ENCODE data around the gene GPHA2. TPM values are rescaled to one million over a fixed set of nuclear protein-coding genes. Genes with fewer than 3 reads are reported as not detected.

GPHA2 gene
- total and polyA plus RNA-seq, 8 donors: 0.30 to 0.50 TPM; not detected in 6

GRCh38 chr11:64933213-64933934 lies 2.3 kb downstream of the GPHA2 start:
- no peak overlapping the region for H3K4me3 ChIP-seq
- TF ChIP-seq POLR2AphosphoS5 (IDR thresholded peaks at IDR 0.05) (no peak), EP300 (IDR thresholded peaks at IDR 0.05) (no peak), CTCF (IDR thresholded peaks at IDR 0.05) (no peak), POLR2A (IDR thresholded peaks at IDR 0.05) (no peak)
- peaks cover 49 to 69% (median 67%) of the 10 kb centered on the region in 4 donors for H3K36me3 ChIP-seq
- peaks cover 0 to 10% (median 5%) of the 10 kb centered on the region in 4 donors for H3K4me1 ChIP-seq
- 89 to 94% (median 91%) methylated on average over 6 to 12 of the region's 12 CpGs for WGBS, 5 donors
- no peaks in the 10 kb centered on the region for H3K9me3 ChIP-seq
- no peak for DNase-seq
- intact Hi-C loops (cut with DNase I; ENCODE audit: low total_unique reads): no loop called here
- H3K27ac ChIP-seq: no peak overlapping the region
- no peaks in the 10 kb centered on the region for H3K27me3 ChIP-seq

- WGBS, 5 donors: 84 to 90% (median 87%) methylated on average over 5 of the region's 5 CpGs
- Histone ChIP-seq H3K27ac (no peak overlapping the region), H3K9me3 (no peaks in the 10 kb centered on the region), H3K27me3 (no peaks in the 10 kb centered on the region), H3K36me3 (peaks cover 52 to 79% (median 77%) of the 10 kb centered on the region in 4 donors), H3K4me1 (peaks cover 0 to 10% (median 5%) of the 10 kb centered on the region in 4 donors), H3K4me3 (no peak overlapping the region)
- intact Hi-C loops (cut with DNase I; ENCODE audit: low total_unique reads): no loop called here
- no peak for TF ChIP-seq EP300 (IDR thresholded peaks at IDR 0.05)
- no peak for TF ChIP-seq POLR2A (IDR thresholded peaks at IDR 0.05)
- no peak for TF ChIP-seq POLR2AphosphoS5 (IDR thresholded peaks at IDR 0.05)
- no peak for TF ChIP-seq CTCF (IDR thresholded peaks at IDR 0.05)
- no peak for DNase-seq
Measured at GRCh38 chr11:64932324-64932723, 3.4 kb downstream of the GPHA2 start.

DNA sequence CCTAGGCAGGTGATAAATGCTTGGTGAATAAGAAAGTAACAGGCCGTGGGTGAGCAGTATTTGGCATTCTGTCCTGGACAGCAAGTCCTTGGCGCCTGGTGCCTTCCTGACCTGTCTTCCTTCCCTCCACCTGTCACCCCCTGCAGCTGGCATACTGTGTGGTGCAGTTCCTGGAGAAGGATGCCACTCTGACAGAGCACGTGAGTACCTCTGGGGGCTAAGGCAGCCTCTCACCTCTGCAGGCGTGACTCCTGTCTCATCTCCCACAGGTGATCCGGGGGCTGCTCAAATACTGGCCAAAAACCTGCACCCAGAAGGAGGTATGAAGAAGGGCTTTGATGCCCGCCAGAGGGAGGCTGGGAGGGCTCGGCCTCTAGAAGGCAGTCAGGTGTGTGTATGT lies 4.4 kb downstream of the GPHA2 start:
- no peaks in the 10 kb centered on the region for H3K27me3 ChIP-seq
- DNase-seq: no peak
- intact Hi-C loops (cut with DNase I; ENCODE audit: low total_unique reads): no loop called here
- no peaks in the 10 kb centered on the region for H3K9me3 ChIP-seq
- WGBS, 5 donors: 90 to 98% (median 96%) methylated on average over 6 to 7 of the region's 7 CpGs
- TF ChIP-seq CTCF (IDR thresholded peaks at IDR 0.05) (no peak), POLR2A (IDR thresholded peaks at IDR 0.05) (no peak), POLR2AphosphoS5 (IDR thresholded peaks at IDR 0.05) (no peak), EP300 (IDR thresholded peaks at IDR 0.05) (no peak)
- peaks cover 0 to 16% (median 9%) of the 10 kb centered on the region in 4 donors for H3K4me1 ChIP-seq
- no peak overlapping the region for H3K4me3 ChIP-seq
- H3K27ac ChIP-seq: no peak overlapping the region
- H3K36me3 ChIP-seq: peaks cover 52 to 89% (median 82%) of the 10 kb centered on the region in 4 donors

GRCh38 chr11:64930340-64930739 lies 5.4 kb downstream of the GPHA2 start:
- 93 to 99% (median 94%) methylated on average over 6 of the region's 6 CpGs for WGBS, 5 donors
- intact Hi-C loops (cut with DNase I; ENCODE audit: low total_unique reads): no loop called here
- H3K36me3 ChIP-seq: peaks cover 52 to 89% (median 83%) of the 10 kb centered on the region in 4 donors
- TF ChIP-seq POLR2AphosphoS5 (IDR thresholded peaks at IDR 0.05) (no peak), POLR2A (IDR thresholded peaks at IDR 0.05) (no peak), EP300 (IDR thresholded peaks at IDR 0.05) (no peak), CTCF (IDR thresholded peaks at IDR 0.05) (no peak)
- H3K27me3 ChIP-seq: no peaks in the 10 kb centered on the region
- DNase-seq: no peak
- no peak overlapping the region for H3K4me3 ChIP-seq
- no peak overlapping the region for H3K27ac ChIP-seq
- no peaks in the 10 kb centered on the region for H3K9me3 ChIP-seq
- H3K4me1 ChIP-seq: peaks cover 8 to 19% (median 15%) of the 10 kb centered on the region in 4 donors

Measured in stomach (tissue), 9 donors.